ENCODE results near the gene EXOC8.

Gene EXOC8
- total RNA-seq = 98.4 to 103 reads per million in 2 donors

- peak; percentile 84 for DNase-seq
These were observed at the start of gene EXOC8 for GRCh38 chr1:231337472-231338269. EXOC8 (minus strand) TSS chr1:231337852; CDS start chr1:231337745, 107 bp downstream.

DNA sequence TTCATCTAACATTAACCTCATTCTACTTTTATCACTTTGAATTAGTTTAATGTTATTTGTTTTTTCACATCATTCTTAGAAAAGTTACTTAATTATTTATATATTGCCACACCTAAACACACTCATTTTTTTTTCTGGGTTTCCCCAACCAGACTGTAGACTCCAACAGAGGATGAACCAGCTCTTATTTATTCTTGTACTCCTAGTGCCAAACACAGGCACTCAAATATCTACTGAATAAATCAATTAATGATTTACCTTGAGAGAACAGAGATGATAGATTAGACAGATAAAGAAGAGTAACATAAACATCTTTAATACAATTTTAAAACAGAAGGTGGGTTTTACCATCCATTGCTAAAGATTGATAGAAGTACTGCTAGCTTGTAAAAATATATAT lies 48.8 kb upstream of the EXOC8 start:
- no peak for DNase-seq

- no peak for DNase-seq
These were observed 47.7 kb upstream of the EXOC8 start for GRCh38 chr1:231385416-231385748.

DNA sequence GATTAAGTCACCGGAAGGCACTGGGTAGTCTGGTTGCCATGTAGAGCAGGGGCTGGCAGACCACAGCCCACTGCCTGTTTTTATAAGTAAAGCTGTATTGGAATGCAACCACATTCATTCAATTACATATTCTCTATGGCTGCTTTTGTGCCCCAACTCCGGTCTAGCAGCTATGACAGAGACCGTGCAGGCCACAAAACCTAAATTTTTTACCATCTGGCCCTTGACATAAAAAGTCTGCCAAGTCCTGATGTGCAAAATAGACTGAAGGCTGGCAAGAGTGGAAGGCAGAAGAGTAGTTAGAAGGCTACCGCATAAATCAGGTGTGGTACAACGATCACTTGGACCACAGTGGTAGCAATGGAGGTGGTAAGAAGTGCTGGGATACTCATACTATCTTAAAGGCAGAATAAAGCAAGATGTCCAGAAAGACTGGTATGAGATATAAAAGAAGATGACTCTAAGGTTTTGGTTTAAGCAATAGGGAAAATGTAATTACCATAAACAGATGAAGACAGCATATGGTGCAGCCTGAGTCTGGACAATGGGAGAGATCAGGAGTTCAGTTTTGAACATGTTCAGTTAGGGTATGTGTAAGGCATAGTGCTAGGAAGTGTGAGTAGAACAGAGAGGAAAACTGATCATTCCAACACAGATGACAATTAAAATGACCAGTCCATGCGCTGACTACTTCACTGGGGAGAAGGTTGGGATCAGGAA lies 47.2 kb upstream of the EXOC8 start:
- DNase-seq = no peak

- no peak for DNase-seq
These were observed 45.7 kb upstream of the EXOC8 start for GRCh38 chr1:231383159-231383860.

GRCh38 chr1:231382426-231382825 lies 44.8 kb upstream of the EXOC8 start:
- DNase-seq = no peak

- no peak for DNase-seq
These were observed 44.1 kb upstream of the EXOC8 start for GRCh38 chr1:231381729-231382128.

DNA sequence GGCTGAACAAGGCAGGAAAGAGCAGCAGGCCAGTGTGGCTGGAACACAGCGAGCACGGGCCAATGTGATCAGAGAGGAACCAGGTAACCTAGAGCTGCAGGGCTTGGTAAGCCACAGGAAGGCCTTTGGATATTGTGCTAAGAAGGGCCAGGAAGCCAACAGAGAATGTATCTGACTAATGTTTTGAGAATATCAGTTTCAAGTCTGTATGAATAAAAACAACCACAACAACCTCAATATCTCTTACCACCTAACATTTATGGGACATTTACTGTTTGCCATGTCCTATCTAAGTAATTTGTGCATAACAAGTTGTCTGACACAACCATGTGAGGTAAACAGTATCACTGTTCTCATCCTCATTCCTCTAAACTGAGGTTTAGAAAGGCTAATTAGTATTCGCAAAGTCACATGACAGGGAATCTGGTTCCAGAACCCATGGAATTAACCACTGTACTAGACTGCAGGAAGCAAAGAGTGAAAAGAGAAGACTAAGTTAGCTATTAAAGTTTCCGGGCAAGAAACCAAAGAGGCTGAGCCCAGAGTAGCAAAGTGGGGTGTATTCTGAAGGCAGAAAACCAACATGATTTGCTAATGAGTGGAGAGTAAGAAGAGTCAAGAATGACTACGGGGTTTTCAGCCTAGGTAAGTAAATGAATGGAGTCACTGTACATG lies 39.4 kb upstream of the EXOC8 start:
- DNase-seq = no peak

DNA sequence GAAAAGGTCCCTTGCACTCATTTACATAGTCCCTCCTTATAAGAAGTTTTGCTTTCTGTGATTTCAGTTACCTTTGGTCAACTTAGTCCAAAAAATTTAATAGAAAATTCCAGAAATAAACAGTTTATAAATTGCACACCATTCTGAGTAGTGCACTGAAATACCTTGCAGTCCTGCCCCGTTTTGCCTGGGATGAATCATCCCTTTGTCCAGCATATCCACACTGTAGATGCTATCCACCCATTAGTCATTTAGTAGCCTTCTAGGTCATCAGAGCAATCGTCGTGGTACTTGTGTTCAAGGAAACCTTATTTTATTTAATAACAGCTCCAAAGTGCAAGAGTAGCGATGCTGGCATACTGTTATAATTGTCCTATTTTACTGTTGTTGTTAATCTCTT lies 38.4 kb upstream of the EXOC8 start:
- no peak for DNase-seq

GRCh38 chr1:231374394-231374793 lies 36.7 kb upstream of the EXOC8 start:
- DNase-seq = no peak

DNA sequence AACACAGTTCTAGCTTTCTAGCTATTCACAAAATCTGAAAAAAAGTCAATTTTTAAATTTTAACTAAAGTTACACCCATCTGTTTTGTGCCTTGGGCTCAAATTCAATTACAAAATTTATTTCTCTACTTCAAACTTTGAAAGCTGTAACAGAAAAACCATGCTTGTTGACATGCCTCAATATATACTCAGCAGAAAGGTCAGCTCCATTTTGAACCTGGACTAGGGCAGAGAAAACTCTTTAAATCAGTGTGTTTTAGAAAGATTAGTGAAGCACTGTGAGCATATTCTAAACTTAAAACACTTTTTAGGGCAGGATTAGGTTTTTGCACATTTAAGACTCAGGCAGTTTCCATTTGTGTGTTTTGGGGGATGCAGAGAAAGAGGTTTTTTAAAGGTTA lies 34.8 kb upstream of the EXOC8 start:
- no peak for DNase-seq

GRCh38 chr1:231369282-231369681 lies 31.6 kb upstream of the EXOC8 start:
- DNase-seq = no peak

DNA sequence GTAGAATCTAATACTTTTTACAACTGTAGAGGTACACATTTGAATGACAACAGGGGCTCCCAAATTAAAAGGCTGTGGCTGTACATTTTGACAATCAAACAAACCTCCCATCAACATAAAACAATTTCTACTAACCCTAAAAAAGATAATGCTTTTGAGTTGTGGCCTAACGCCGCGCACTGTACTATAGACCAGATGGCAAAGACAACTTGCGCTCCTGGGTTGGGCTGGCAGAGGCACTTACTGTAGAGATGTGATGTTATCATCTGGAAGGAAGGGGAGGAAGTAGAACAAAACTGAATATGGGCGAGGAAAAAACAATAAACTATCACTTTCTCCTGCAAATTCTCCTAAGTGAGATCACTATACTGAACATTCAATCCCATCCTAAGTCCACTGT lies 26.5 kb upstream of the EXOC8 start:
- no peak for DNase-seq

GRCh38 chr1:231363624-231364023 lies 26.0 kb upstream of the EXOC8 start:
- no peak for DNase-seq

GRCh38 chr1:231362325-231362724 lies 24.7 kb upstream of the EXOC8 start:
- DNase-seq = no peak

GRCh38 chr1:231359113-231359512 lies 21.5 kb upstream of the EXOC8 start:
- DNase-seq = no peak

- DNase-seq = no peak
These were observed 20.2 kb upstream of the EXOC8 start for GRCh38 chr1:231357831-231358354.

GRCh38 chr1:231357187-231357772 lies 19.6 kb upstream of the EXOC8 start:
- no peak for DNase-seq

DNA sequence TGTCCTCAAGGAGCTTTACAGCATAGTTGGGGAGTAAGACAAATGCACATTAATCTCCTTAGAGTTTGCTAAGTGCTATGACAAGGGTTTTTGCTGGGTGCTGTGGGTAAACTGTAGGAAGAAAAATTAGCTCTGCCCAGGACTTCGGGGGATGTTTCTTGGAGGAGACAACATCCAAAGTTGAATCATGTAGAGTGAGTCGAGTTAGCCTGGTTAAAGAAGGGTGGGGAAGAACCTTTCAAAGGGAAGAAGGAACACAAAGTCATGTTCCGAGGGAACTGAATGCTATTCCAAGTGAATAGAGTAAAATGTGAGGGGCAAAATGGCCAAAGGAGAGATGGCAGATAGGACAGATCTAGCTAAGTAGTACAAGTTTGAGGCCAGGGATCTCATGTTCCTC lies 17.5 kb upstream of the EXOC8 start:
- no peak for DNase-seq

GRCh38 chr1:231354330-231355020 lies 16.8 kb upstream of the EXOC8 start:
- no peak for DNase-seq

DNA sequence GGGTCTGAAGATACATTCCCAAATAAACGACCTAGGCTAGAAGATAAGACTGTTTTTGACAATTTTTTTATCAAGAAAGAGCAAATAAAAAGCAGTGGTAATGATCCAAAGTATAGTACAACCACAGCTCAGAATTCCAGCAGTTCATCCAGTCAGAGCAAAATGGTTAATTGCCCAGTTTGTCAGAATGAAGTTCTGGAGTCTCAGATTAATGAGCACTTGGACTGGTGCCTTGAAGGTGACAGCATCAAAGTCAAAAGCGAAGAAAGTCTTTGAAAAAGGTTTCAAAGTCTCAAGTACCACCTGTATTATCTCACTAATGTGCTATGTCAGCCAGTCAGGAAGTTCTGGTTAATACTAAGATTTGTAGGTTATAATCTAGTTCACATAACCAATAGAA lies 15.4 kb upstream of the EXOC8 start:
- DNase-seq = no peak

GRCh38 chr1:231351816-231352215 lies 14.2 kb upstream of the EXOC8 start:
- no peak for DNase-seq
